G401 (cell line): ENCODE results near the gene C19orf44. TPM values are rescaled to one million over a fixed set of nuclear protein-coding genes. Genes with fewer than 3 reads are reported as not detected.
"Not testable (repeated sequence)": the region's sequence is repeated elsewhere in the genome, so short reads cannot be mapped to it uniquely, and the experiment has no call there.

ENCODE experiments used
- DNase-seq: peaks from one replicate; pipeline ENCODE4 v3.0.0-alpha.2; 2015; ENCODE audit warnings: low spot score
- in situ Hi-C: cut with HindIII; loops from 2 replicates; pipeline ENCODE4 v1.10.0; 2016; ENCODE audit warnings: low sequenced_read_pairs, mixed read lengths
- total RNA-seq: library from RNA; depleted of rRNA; stranded (reverse); fragments of >200 nt; shearing (Covaris generic); gene quantifications from 2 replicates; pipeline ENCODE4 v1.2.3, GENCODE V29; 2014

The C19orf44 gene
- total RNA-seq, 1 experiment from 2014 or later = 8.9 TPM

GRCh38 chr19:16465239-16465638 is 31.0 kb upstream of the C19orf44 start:
- DNase-seq = no peak
- in situ Hi-C loops = no loop called here

GRCh38 chr19:16466802-16467427 is 29.3 kb upstream of the C19orf44 start:
- in situ Hi-C loops, DNase-seq: not testable (repeated sequence)

GRCh38 chr19:16467581-16467980 is 28.6 kb upstream of the C19orf44 start:
- in situ Hi-C loops = no loop called here
- peak; percentile 67 for DNase-seq

GRCh38 chr19:16470541-16470910 is 25.7 kb upstream of the C19orf44 start:
- in situ Hi-C loops = no loop called here
- DNase-seq = no peak

- DNase-seq = peak; percentile 46
- in situ Hi-C loops = no loop called here
These were observed 25.0 kb upstream of the C19orf44 start for GRCh38 chr19:16470911-16471811.

GRCh38 chr19:16472559-16472899 is 23.7 kb upstream of the C19orf44 start:
- DNase-seq, in situ Hi-C loops: not testable (repeated sequence)

- in situ Hi-C loops = no loop called here
- no peak for DNase-seq
These were observed 23.2 kb upstream of the C19orf44 start for GRCh38 chr19:16472992-16473391.

GRCh38 chr19:16473875-16474392 is 22.3 kb upstream of the C19orf44 start:
- DNase-seq = no peak
- in situ Hi-C loops = no loop called here

- in situ Hi-C loops = no loop called here
These were observed 19.8 kb upstream of the C19orf44 start for GRCh38 chr19:16476401-16476800.

GRCh38 chr19:16477311-16477710 is 18.9 kb upstream of the C19orf44 start:
- in situ Hi-C loops = no loop called here
- DNase-seq = no peak

More at GRCh38 chr19:16476401-16476800, 19.8 kb upstream of the C19orf44 start:
- DNase-seq = no peak

GRCh38 chr19:16482745-16483144 is 13.4 kb upstream of the C19orf44 start:
- in situ Hi-C loops = no loop called here

GRCh38 chr19:16486476-16486875 is 9.7 kb upstream of the C19orf44 start:
- DNase-seq, in situ Hi-C loops: not testable (repeated sequence)

More at GRCh38 chr19:16482745-16483144, 13.4 kb upstream of the C19orf44 start:
- DNase-seq = no peak

- no peak for DNase-seq
- in situ Hi-C loops = no loop called here
These were observed 404 bp downstream of the C19orf44 start for GRCh38 chr19:16496613-16496983.

- in situ Hi-C loops = no loop called here
- no peak for DNase-seq
These were observed 848 bp downstream of the C19orf44 start for GRCh38 chr19:16497042-16497441.

GRCh38 chr19:16497837-16498236 is 1.6 kb downstream of the C19orf44 start:
- in situ Hi-C loops = no loop called here
- no peak for DNase-seq

GRCh38 chr19:16504271-16504670 is 8.1 kb downstream of the C19orf44 start:
- in situ Hi-C loops = no loop called here
- no peak for DNase-seq

- in situ Hi-C loops, DNase-seq: not testable (repeated sequence)
These were observed 10.0 kb downstream of the C19orf44 start for GRCh38 chr19:16506161-16506560.

GRCh38 chr19:16506961-16507360 is 10.8 kb downstream of the C19orf44 start:
- no peak for DNase-seq
- in situ Hi-C loops = no loop called here

- DNase-seq = no peak
- in situ Hi-C loops = no loop called here
These were observed 12.4 kb downstream of the C19orf44 start for GRCh38 chr19:16508546-16508945.
